Trophoblast cell (in vitro differentiated cells and primary cell): ENCODE results near the gene STRA6.

Experiments
- DNase-seq, 2 donors: peaks; one replicate each; pipeline ENCODE4 v3.0.0-alpha.2; 2016
- H2AFZ ChIP-seq: 2 replicates; pipeline ENCODE4 v1.6.1; 2013; ENCODE audit warnings: low read length, moderate library complexity, mild to moderate bottlenecking; ENCODE audit not compliant: insufficient read depth, poor library complexity
- H2AK5ac ChIP-seq: 2 replicates; pipeline ENCODE4 v1.6.1; 2013; ENCODE audit warnings: mild to moderate bottlenecking, low read length
- H2BK120ac ChIP-seq: 2 replicates; pipeline ENCODE4 v1.6.1; 2013; ENCODE audit warnings: low read length, mild to moderate bottlenecking, moderate library complexity; ENCODE audit not compliant: insufficient read depth, poor library complexity
- H2BK12ac ChIP-seq: 2 replicates; pipeline ENCODE4 v1.6.1; 2013; ENCODE audit warnings: mild to moderate bottlenecking, low read length, moderate library complexity
- H2BK5ac ChIP-seq: 2 replicates; pipeline ENCODE4 v1.6.1; 2013; ENCODE audit warnings: low read length, low read depth, moderate library complexity, mild to moderate bottlenecking; ENCODE audit not compliant: poor library complexity
- H3K14ac ChIP-seq: 2 replicates; pipeline ENCODE4 v1.6.1; 2013; ENCODE audit warnings: mild to moderate bottlenecking, low read length
- H3K18ac ChIP-seq: 2 replicates; pipeline ENCODE4 v1.6.1; 2013; ENCODE audit warnings: mild to moderate bottlenecking, low read length
- H3K23ac ChIP-seq: 2 replicates; pipeline ENCODE4 v1.6.1; 2013; ENCODE audit warnings: low read length
- H3K27ac ChIP-seq: 2 replicates; pipeline ENCODE4 v1.5.1; 2013; ENCODE audit warnings: low read depth, mild to moderate bottlenecking, inconsistent platforms, low read length, moderate library complexity
- H3K27me3 ChIP-seq: 2 replicates; pipeline ENCODE4 v1.6.1; 2013; ENCODE audit warnings: inconsistent platforms, mild to moderate bottlenecking, low read length, moderate library complexity; ENCODE audit not compliant: insufficient read depth
- H3K36me3 ChIP-seq, 2 experiments: 1 replicate in 1 of 2; 2 replicates in 1 of 2; pipeline ENCODE4 v1.6.1; 2013; ENCODE audit warnings: low read length in 2 of 2, mild to moderate bottlenecking in 2 of 2, moderate library complexity in 1 of 2; ENCODE audit not compliant: insufficient read depth in 2 of 2, control insufficient read depth in 1 of 2
- H3K4ac ChIP-seq: 2 replicates; pipeline ENCODE4 v1.6.1; 2013; ENCODE audit warnings: low read depth, mild to moderate bottlenecking, low read length, moderate library complexity
- H3K4me1 ChIP-seq, 2 experiments: 1 replicate in 1 of 2; 2 replicates in 1 of 2; pipeline ENCODE4 v1.6.1; 2013; ENCODE audit warnings: low read length in 2 of 2, mild to moderate bottlenecking in 2 of 2, moderate library complexity in 1 of 2; ENCODE audit not compliant: insufficient read depth in 2 of 2, control insufficient read depth in 1 of 2
- H3K4me2 ChIP-seq: 2 replicates; pipeline ENCODE4 v1.6.1; 2013; ENCODE audit warnings: inconsistent platforms, mild to moderate bottlenecking, low read length, moderate library complexity
- H3K4me3 ChIP-seq: 2 replicates; pipeline ENCODE4 v1.5.1; 2013; ENCODE audit warnings: mild to moderate bottlenecking, low read depth, low read length, inconsistent platforms
- H3K79me1 ChIP-seq: one replicate; pipeline ENCODE4 v1.6.1; 2013; ENCODE audit warnings: low read length
- H3K79me2 ChIP-seq: 2 replicates; pipeline ENCODE4 v1.6.1; 2013; ENCODE audit warnings: low read length, mild to moderate bottlenecking; ENCODE audit not compliant: control insufficient read depth, insufficient read depth, poor library complexity
- H3K9ac ChIP-seq: 2 replicates; pipeline ENCODE4 v1.6.1; 2013; ENCODE audit warnings: mild to moderate bottlenecking, low read length
- H3K9me3 ChIP-seq: 2 replicates; pipeline ENCODE4 v1.6.1; 2013; ENCODE audit warnings: low read depth, mild to moderate bottlenecking, control low read depth, inconsistent platforms, low read length; ENCODE audit not compliant: insufficient read depth
- H4K12ac ChIP-seq: 2 replicates; pipeline ENCODE4 v1.6.1; 2013; ENCODE audit warnings: low read depth, mild to moderate bottlenecking, low read length, moderate library complexity
- H4K8ac ChIP-seq: 2 replicates; pipeline ENCODE4 v1.6.1; 2013; ENCODE audit warnings: low read depth, mild to moderate bottlenecking, low read length, moderate library complexity
- H4K91ac ChIP-seq: one replicate; pipeline ENCODE4 v1.6.1; 2013; ENCODE audit warnings: low read depth, mild to moderate bottlenecking, low read length, moderate library complexity
- WGBS: extraction: QIAGEN DNeasy Blood & Tissue Kit; methylation state at CpG from one replicate; pipeline ENCODE4 v1.1.7; 2013; ENCODE audit warnings: missing lambda C conversion rate; ENCODE audit not compliant: insufficient read length, insufficient coverage; ENCODE audit errors: extremely low coverage; 5-methylcytosine and 5-hydroxymethylcytosine counted together

The STRA6 gene

GRCh38 chr15:74173380-74174218 is 29.0 kb downstream of the STRA6 start, which contains the start of gene ISLR:
Gene ISLR (plus strand): TSS chr15:74173710. CDS start chr15:74174859, 1,149 bp downstream.
- no CpG with 5 or more reads among the region's 20 CpGs for WGBS

GRCh38 chr15:74172701-74173379 is 29.7 kb downstream of the STRA6 start:
- no peak overlapping the region for H2AK5ac ChIP-seq
- H3K4me2 ChIP-seq = no peak overlapping the region
- no peaks in the 10 kb centered on the region for H3K79me2 ChIP-seq
- no peak overlapping the region for H3K14ac ChIP-seq
- H2BK12ac ChIP-seq = no peak overlapping the region
- H3K23ac ChIP-seq = no peak overlapping the region
- no CpG with 5 or more reads among the region's 13 CpGs for WGBS
- no peak overlapping the region for H4K8ac ChIP-seq
- H2BK120ac ChIP-seq = no peak overlapping the region
- no peak overlapping the region for H4K12ac ChIP-seq
- H3K9me3 ChIP-seq = no peaks in the 10 kb centered on the region
- H3K79me1 ChIP-seq = no peaks in the 10 kb centered on the region
- H2BK5ac ChIP-seq = no peak overlapping the region
- H3K4ac ChIP-seq = no peak overlapping the region
- H3K27ac ChIP-seq = no peak overlapping the region
- DNase-seq = no peak
- no peak overlapping the region for H2AFZ ChIP-seq
- H3K9ac ChIP-seq = no peak overlapping the region
- H3K36me3 ChIP-seq = no peaks in the 10 kb centered on the region
- H3K4me1 ChIP-seq = no peaks in the 10 kb centered on the region
- H3K4me3 ChIP-seq = no peak overlapping the region
- H3K18ac ChIP-seq = no peak overlapping the region
- H4K91ac ChIP-seq = no peak overlapping the region
- H3K27me3 ChIP-seq = no peaks in the 10 kb centered on the region

More at GRCh38 chr15:74173380-74174218, 29.0 kb downstream of the STRA6 start, which contains the start of gene ISLR:
- Histone ChIP-seq H3K18ac (no peak within 1 kb of the TSS), H3K9ac (no peak within 1 kb of the TSS), H3K36me3 (no peaks in the 10 kb centered on the region), H3K4me1 (no peaks in the 10 kb centered on the region), H4K12ac (no peak within 1 kb of the TSS), H2BK120ac (no peak within 1 kb of the TSS), H3K4me2 (no peak within 1 kb of the TSS), H3K27me3 (no peaks in the 10 kb centered on the region), H4K8ac (no peak within 1 kb of the TSS), H4K91ac (no peak within 1 kb of the TSS), H3K4ac (no peak within 1 kb of the TSS), H2BK5ac (no peak within 1 kb of the TSS), H3K27ac (no peak within 1 kb of the TSS), H2AFZ (no peak within 1 kb of the TSS), H3K79me1 (no peaks in the 10 kb centered on the region), H3K79me2 (no peaks in the 10 kb centered on the region), H2AK5ac (no peak within 1 kb of the TSS), H2BK12ac (no peak within 1 kb of the TSS), H3K23ac (no peak within 1 kb of the TSS), H3K9me3 (no peaks in the 10 kb centered on the region), H3K14ac (no peak within 1 kb of the TSS), H3K4me3 (no peak within 1 kb of the TSS)
- no peak for DNase-seq

- Histone ChIP-seq H2BK5ac (no peak overlapping the region), H3K4me2 (no peak overlapping the region), H3K4me1 (no peaks in the 10 kb centered on the region), H3K14ac (no peak overlapping the region), H3K4ac (no peak overlapping the region), H3K79me1 (no peaks in the 10 kb centered on the region), H3K9me3 (no peaks in the 10 kb centered on the region), H3K36me3 (no peaks in the 10 kb centered on the region), H3K9ac (no peak overlapping the region), H2AFZ (no peak overlapping the region), H4K8ac (no peak overlapping the region), H2AK5ac (no peak overlapping the region), H3K18ac (no peak overlapping the region), H3K4me3 (no peak overlapping the region), H3K27ac (no peak overlapping the region), H4K91ac (no peak overlapping the region), H3K79me2 (no peaks in the 10 kb centered on the region), H4K12ac (no peak overlapping the region), H2BK120ac (no peak overlapping the region), H3K27me3 (no peaks in the 10 kb centered on the region), H2BK12ac (no peak overlapping the region), H3K23ac (no peak overlapping the region)
- no CpG with 5 or more reads among the region's 1 CpG for WGBS
- DNase-seq = no peak
Observed at GRCh38 chr15:74171965-74172541, 30.5 kb downstream of the STRA6 start.

GRCh38 chr15:74170875-74171578 is 31.6 kb downstream of the STRA6 start:
- Histone ChIP-seq H3K79me2 (no peaks in the 10 kb centered on the region), H3K14ac (no peak overlapping the region)
- DNase-seq = no peak

More at GRCh38 chr15:74170875-74171578, 31.6 kb downstream of the STRA6 start:
- no peaks in the 10 kb centered on the region for H3K36me3 ChIP-seq
- no peak overlapping the region for H2BK120ac ChIP-seq
- no peak overlapping the region for H3K4me3 ChIP-seq
- no peak overlapping the region for H3K4ac ChIP-seq
- no peak overlapping the region for H4K91ac ChIP-seq
- H3K4me2 ChIP-seq = no peak overlapping the region
- H4K12ac ChIP-seq = no peak overlapping the region
- no peak overlapping the region for H2BK12ac ChIP-seq
- no peak overlapping the region for H2AFZ ChIP-seq
- H3K79me1 ChIP-seq = no peaks in the 10 kb centered on the region
- H3K18ac ChIP-seq = no peak overlapping the region
- no peaks in the 10 kb centered on the region for H3K27me3 ChIP-seq
- no peak overlapping the region for H2BK5ac ChIP-seq
- no CpG with 5 or more reads among the region's 7 CpGs for WGBS
- H4K8ac ChIP-seq = no peak overlapping the region
- H3K27ac ChIP-seq = no peak overlapping the region
- H2AK5ac ChIP-seq = no peak overlapping the region
- no peak overlapping the region for H3K23ac ChIP-seq
- no peaks in the 10 kb centered on the region for H3K4me1 ChIP-seq
- no peak overlapping the region for H3K9ac ChIP-seq
- no peaks in the 10 kb centered on the region for H3K9me3 ChIP-seq
